Prostate gland (tissue), 2 donors: ENCODE data around the gene LRRC3B. TPM values are rescaled to one million over a fixed set of nuclear protein-coding genes. Genes with fewer than 3 reads are reported as not detected.

ENCODE experiments used
- DNase-seq: peaks from one replicate; pipeline ENCODE4 v3.0.0-alpha.2; 2019; ENCODE audit warnings: low spot score
- H3K27ac ChIP-seq, 2 donors: fragments of 200-600 bp; sonication (generic); 2 replicates each; pipeline ENCODE4 v1.5.1; 2017 to 2019
- H3K27me3 ChIP-seq: fragments of 200-600 bp; sonication (generic); replicated peaks from 2 replicates; pipeline ENCODE4 v1.5.1; 2019; ENCODE audit not compliant: insufficient read depth
- H3K36me3 ChIP-seq, 2 donors: fragments of 200-600 bp; sonication (generic); 1 replicate in 1 of 2; 2 replicates in 1 of 2; pipeline versions ENCODE4 v1.5.1 to v1.8.1; 2017 to 2019
- H3K4me1 ChIP-seq: fragments of 200-600 bp; sonication (generic); replicated peaks from 2 replicates; pipeline ENCODE4 v1.5.1; 2019
- H3K4me3 ChIP-seq, 2 donors: fragments of 200-600 bp; sonication (generic); 2 replicates each; pipeline ENCODE4 v1.5.1; 2017 to 2019
- H3K9me3 ChIP-seq: fragments of 200-600 bp; sonication (generic); 2 replicates; pipeline ENCODE4 v1.5.1; 2017
- CTCF ChIP-seq, 4 experiments: fragments of 200-600 bp in 2 of 4; fragments of 450-650 bp in 2 of 4; sonication (generic) in 2 of 4; IDR thresholded peaks; 1 replicate in 3 of 4; 2 replicates in 1 of 4; pipeline ENCODE4 v1.5.1; 2016 to 2019; ENCODE audit warnings: antibody characterized with exemption in 4 of 4, mild to moderate bottlenecking in 2 of 4, moderate library complexity in 2 of 4
- POLR2A ChIP-seq: fragments of 450-650 bp; IDR thresholded peaks from one replicate; pipeline ENCODE4 v1.6.1; 2016; ENCODE audit warnings: antibody characterized with exemption, mild to moderate bottlenecking
- POLR2AphosphoS5 ChIP-seq: sonication (generic); formaldehyde crosslinking; IDR thresholded peaks from one replicate; pipeline ENCODE4 v1.6.1; 2017; ENCODE audit warnings: antibody characterized with exemption
- WGBS: methylation state at CpG from one replicate; pipeline ENCODE4 v1.1.5; 2018; 5-methylcytosine and 5-hydroxymethylcytosine counted together
- intact Hi-C: fragments of 100-400 bp; cut with DNase I; formaldehyde crosslinking; loops from one replicate; pipeline ENCODE4 v1.14.2; 2022
- total RNA-seq, 2 donors: library from RNA; depleted of rRNA; stranded (reverse); fragments of >200 nt; gene quantifications; one replicate each; pipeline ENCODE4 v1.1.0, GENCODE V29; 2016

The LRRC3B gene
- total RNA-seq, 2 donors from 2014 or later = 0.09 to 1.5 TPM

DNA sequence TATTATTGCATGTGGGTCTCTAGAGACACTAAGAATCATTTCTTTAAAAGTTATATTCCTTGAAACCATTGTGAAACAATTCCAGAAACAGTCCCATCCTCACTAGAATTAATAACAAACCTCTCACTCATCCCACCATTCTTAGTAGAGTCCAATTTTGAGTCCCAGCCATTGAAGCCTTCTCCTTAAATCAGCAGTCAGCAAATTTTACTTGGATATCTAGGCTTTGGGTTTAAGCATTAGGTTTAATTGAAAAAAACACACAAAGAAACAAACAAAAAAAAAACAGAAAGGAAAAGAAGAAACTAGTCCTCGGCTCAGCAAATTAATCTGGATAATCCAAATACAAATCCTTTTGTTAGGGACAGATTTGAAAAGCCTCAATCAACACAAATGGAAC is 109.3 kb downstream of the LRRC3B start:
- Histone ChIP-seq H3K4me3 (no peak overlapping the region), H3K27ac (no peak overlapping the region), H3K9me3 (no peaks in the 10 kb centered on the region), H3K4me1 (no peaks in the 10 kb centered on the region), H3K27me3 (no peaks in the 10 kb centered on the region), H3K36me3 (no peaks in the 10 kb centered on the region)
- TF ChIP-seq CTCF (IDR thresholded peaks at IDR 0.05) (no peak), POLR2AphosphoS5 (no peak), POLR2A (no peak)
- intact Hi-C loops = loop anchor here (10.0 kb wide), 1 partner anchor 217 kb away; no protein-coding TSS in a partner anchor
- no peak for DNase-seq
- WGBS = 89% methylated on average over 1 of the region's 1 CpG

DNA sequence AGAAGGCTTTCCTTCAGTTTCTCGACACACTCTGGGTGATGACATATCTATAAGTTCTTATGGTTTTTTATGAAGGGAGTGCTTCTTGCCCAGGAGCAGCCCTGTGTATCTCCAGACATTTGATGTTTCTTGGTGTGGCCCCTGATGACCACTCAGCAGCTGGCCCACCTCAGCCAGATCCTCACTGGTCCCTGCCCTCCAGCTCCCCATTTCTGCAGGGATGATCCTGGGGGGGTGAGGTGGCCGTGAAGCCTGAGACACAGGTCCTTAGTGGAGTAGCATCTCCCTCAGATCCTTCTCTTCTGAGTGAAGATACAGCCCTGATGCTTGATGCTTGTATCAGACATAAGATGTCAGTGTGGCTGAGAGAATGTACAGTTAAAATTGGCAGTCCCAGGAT is 127.7 kb downstream of the LRRC3B start:
- Histone ChIP-seq H3K4me1 (no peaks in the 10 kb centered on the region), H3K27ac (no peak overlapping the region), H3K27me3 (no peaks in the 10 kb centered on the region), H3K36me3 (no peaks in the 10 kb centered on the region), H3K9me3 (no peaks in the 10 kb centered on the region), H3K4me3 (no peak overlapping the region)
- DNase-seq = no peak
- 89% methylated on average over 2 of the region's 2 CpGs for WGBS
- TF ChIP-seq POLR2A (no peak), CTCF (IDR thresholded peaks at IDR 0.05) (no peak), POLR2AphosphoS5 (no peak)
- intact Hi-C loops = no loop called here

DNA sequence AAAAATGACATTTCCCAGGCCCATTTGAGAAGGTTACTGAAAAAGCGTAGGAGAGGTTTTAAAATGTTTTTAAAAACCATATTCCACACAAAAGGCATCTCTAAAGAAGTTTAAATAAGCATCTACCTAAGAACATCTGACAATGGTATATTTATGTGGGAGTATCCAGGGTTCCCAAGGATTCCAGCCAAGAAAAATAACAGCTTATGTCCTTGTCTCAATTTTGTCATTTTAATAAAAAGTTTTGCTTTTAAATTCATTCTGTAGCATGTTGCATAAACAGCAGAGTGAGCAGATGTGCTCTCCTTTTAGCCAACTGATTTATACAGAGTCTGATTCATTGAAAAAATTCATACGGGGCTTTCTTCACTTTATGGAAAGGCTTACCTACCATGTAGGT is 129.9 kb downstream of the LRRC3B start:
- Histone ChIP-seq H3K27me3 (no peaks in the 10 kb centered on the region), H3K4me3 (no peak overlapping the region), H3K4me1 (no peaks in the 10 kb centered on the region), H3K36me3 (no peaks in the 10 kb centered on the region), H3K27ac (no peak overlapping the region), H3K9me3 (no peaks in the 10 kb centered on the region)
- 81% methylated on average over 2 of the region's 2 CpGs for WGBS
- TF ChIP-seq POLR2A = no peak
- TF ChIP-seq CTCF (IDR thresholded peaks at IDR 0.05) = no peak
- TF ChIP-seq POLR2AphosphoS5 = no peak
- DNase-seq = no peak
- intact Hi-C loops = no loop called here

DNA sequence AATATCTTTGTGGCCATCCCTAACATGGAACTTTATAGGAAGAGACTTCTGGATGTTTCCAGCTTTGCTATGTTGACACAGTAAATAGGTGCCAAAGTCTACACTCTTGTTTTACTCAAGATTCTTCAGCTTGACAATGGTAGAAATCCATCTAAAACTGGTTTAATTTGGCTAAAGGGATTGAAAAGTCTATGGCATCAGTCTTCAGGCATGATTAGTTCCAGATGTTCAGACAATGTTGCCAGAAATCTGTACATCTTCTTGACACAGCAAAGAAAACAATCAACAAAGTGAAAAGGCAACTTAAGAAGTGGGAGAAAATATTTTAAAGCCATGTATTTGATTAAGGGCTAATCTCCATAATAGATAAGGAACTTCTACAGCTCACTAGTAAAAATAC is 130.5 kb downstream of the LRRC3B start:
- Histone ChIP-seq H3K4me1 (no peaks in the 10 kb centered on the region), H3K27ac (no peak overlapping the region), H3K9me3 (no peaks in the 10 kb centered on the region), H3K4me3 (no peak overlapping the region), H3K27me3 (no peaks in the 10 kb centered on the region), H3K36me3 (no peaks in the 10 kb centered on the region)
- no peak for TF ChIP-seq POLR2AphosphoS5
- TF ChIP-seq POLR2A = no peak
- no peak for TF ChIP-seq CTCF (IDR thresholded peaks at IDR 0.05)
- intact Hi-C loops = no loop called here
- no peak for DNase-seq

GRCh38 chr3:26757978-26758377 is 135.4 kb downstream of the LRRC3B start:
- TF ChIP-seq POLR2A = no peak
- TF ChIP-seq CTCF (IDR thresholded peaks at IDR 0.05) = no peak
- no peak for TF ChIP-seq POLR2AphosphoS5

More at GRCh38 chr3:26757978-26758377, 135.4 kb downstream of the LRRC3B start:
- Histone ChIP-seq H3K27me3 (no peaks in the 10 kb centered on the region), H3K4me1 (no peaks in the 10 kb centered on the region), H3K27ac (no peak overlapping the region), H3K4me3 (no peak overlapping the region), H3K9me3 (no peaks in the 10 kb centered on the region), H3K36me3 (no peaks in the 10 kb centered on the region)
- intact Hi-C loops = no loop called here
- DNase-seq = no peak
